Mucosa of descending colon (tissue), 3 donors: ENCODE results near the gene SMARCC1. TPM values are rescaled to one million over a fixed set of nuclear protein-coding genes. Genes with fewer than 3 reads are reported as not detected.

Source experiments
- ATAC-seq: fragments of 200-7000 bp; cut with Tn5 transposase; one replicate; pipeline ENCODE4 v1.9.1; 2020; ENCODE audit warnings: mild to moderate bottlenecking, moderate library complexity
- DNase-seq, 3 donors: peaks; one replicate each; pipeline ENCODE4 v3.0.0-alpha.2; 2020
- H3K36me3 ChIP-seq: fragments of 200-600 bp; one replicate; pipeline ENCODE4 v1.8.0; 2021; ENCODE audit warnings: low read depth, mild to moderate bottlenecking
- H3K4me1 ChIP-seq: fragments of 200-600 bp; one replicate; pipeline ENCODE4 v1.8.0; 2021; ENCODE audit warnings: low read depth, mild to moderate bottlenecking
- H3K4me3 ChIP-seq: fragments of 200-600 bp; one replicate; pipeline ENCODE4 v1.8.0; 2021; ENCODE audit warnings: mild to moderate bottlenecking
- H3K9me3 ChIP-seq: fragments of 200-600 bp; one replicate; pipeline ENCODE4 v1.8.0; 2021; ENCODE audit warnings: mild to moderate bottlenecking
- intact Hi-C, 2 donors: fragments of 100-400 bp; cut with DNase I in 1 of 2; cut with micrococcal nuclease in 1 of 2; formaldehyde crosslinking; loops; one replicate each; pipeline versions ENCODE4 v1.11.0 to v1.11.1; 2022; cut with DNase I, micrococcal nuclease
- total RNA-seq, 3 donors: library from RNA; stranded (reverse); fragmentation: NEBNext Ultra II Directional in 2 of 3; extraction: Animal tissue kit (Norgen Biotek cat#: 25700) in 2 of 3; gene quantifications; one replicate each; pipeline versions ENCODE4 v1.2.1 to v1.2.4, GENCODE V29; 2021 to 2023
- TF ChIP-seq, protein P1 (sequence below): fragments of 200-600 bp; IDR thresholded peaks from one replicate; pipeline ENCODE4 v1.8.0; 2022; ENCODE audit warnings: antibody characterized with exemption, mild to moderate bottlenecking
- donor health status: DM: no; HTN: no; CAD: no; lungs with moderate emphysema.
- donor health status: DM: no; HTN: no; CAD: no.
- donor health status: DM: no; HTN: yes; CAD: no.

The SMARCC1 gene
- total RNA-seq, 3 donors from 2014 or later: 61.5 to 117 (median 71.5) TPM

DNA sequence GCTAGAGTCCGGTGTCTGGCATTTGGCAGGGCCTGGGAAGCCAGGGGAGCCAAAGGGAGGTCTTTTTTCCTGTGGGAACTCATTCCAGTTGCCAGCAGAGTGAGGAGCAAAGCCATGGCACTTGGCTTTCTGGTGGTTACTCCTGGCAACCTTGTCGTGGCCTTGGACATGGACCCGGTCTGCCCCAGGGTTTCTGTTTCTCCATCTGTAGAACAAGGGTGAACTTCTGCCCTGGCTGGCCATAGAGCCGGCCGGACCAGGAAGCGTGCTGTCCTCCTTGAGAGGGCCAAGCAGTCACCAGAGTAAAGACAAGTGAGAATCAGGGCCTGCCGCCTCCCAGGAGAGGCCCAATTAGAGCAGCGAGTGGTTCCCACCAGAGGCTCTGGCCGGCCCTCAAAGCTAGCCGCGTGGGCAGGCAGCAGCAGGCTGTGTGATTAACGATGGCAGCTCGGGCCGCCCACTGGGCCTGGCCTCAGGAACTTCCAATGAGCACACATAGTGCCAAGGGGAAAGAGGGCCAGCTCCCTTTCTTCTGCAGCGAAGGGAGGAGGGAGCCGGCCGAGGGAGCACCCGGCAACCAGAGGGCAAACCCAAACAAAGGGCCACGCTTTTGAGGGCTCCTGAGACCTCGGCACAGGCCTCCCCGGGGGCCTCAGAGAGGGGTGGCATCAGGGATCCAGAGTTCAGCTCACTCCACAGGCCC, 239.1 kb downstream of the SMARCC1 start:
- Histone ChIP-seq H3K4me3 (no peak overlapping the region), H3K36me3 (no peaks in the 10 kb centered on the region), H3K9me3 (no peaks in the 10 kb centered on the region), H3K4me1 (no peaks in the 10 kb centered on the region)
- intact Hi-C loops: no loop called here
- ATAC-seq: peak; percentile 21
- TF ChIP-seq, protein P1, sequence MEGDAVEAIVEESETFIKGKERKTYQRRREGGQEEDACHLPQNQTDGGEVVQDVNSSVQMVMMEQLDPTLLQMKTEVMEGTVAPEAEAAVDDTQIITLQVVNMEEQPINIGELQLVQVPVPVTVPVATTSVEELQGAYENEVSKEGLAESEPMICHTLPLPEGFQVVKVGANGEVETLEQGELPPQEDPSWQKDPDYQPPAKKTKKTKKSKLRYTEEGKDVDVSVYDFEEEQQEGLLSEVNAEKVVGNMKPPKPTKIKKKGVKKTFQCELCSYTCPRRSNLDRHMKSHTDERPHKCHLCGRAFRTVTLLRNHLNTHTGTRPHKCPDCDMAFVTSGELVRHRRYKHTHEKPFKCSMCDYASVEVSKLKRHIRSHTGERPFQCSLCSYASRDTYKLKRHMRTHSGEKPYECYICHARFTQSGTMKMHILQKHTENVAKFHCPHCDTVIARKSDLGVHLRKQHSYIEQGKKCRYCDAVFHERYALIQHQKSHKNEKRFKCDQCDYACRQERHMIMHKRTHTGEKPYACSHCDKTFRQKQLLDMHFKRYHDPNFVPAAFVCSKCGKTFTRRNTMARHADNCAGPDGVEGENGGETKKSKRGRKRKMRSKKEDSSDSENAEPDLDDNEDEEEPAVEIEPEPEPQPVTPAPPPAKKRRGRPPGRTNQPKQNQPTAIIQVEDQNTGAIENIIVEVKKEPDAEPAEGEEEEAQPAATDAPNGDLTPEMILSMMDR: no peak
- DNase-seq: peak in 1 of 3 donors; percentile 51

DNA sequence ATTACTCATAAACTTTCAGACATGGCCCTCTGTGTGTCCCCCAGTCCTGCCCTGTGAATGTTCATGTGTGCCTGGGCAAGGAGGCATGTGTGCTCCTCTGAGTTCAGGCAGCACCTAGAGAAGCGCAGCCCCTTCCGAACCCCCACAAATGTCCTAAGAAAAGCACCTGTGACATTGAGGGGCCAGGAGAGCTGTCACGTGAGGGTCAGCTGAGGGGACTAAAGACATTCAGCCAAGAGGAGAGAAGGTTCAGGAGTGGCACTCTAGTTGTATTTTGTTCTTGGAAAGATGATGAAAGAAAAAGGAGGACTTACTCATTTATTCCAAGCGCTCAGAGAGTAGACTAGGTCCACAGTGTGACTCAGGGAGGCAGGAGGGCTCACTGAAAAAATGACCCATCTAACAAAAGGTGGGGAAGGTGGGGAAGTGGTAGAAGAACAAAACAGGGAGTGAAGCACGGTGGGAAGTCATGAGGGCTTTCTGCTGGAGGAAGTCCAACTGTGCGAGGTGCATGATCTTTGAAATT, 240.0 kb downstream of the SMARCC1 start:
- Histone ChIP-seq H3K4me3 (no peak overlapping the region), H3K36me3 (no peaks in the 10 kb centered on the region), H3K9me3 (no peaks in the 10 kb centered on the region), H3K4me1 (no peaks in the 10 kb centered on the region)
- DNase-seq: no peak
- intact Hi-C loops: no loop called here
- TF ChIP-seq, protein P1: no peak
- no peak for ATAC-seq

DNA sequence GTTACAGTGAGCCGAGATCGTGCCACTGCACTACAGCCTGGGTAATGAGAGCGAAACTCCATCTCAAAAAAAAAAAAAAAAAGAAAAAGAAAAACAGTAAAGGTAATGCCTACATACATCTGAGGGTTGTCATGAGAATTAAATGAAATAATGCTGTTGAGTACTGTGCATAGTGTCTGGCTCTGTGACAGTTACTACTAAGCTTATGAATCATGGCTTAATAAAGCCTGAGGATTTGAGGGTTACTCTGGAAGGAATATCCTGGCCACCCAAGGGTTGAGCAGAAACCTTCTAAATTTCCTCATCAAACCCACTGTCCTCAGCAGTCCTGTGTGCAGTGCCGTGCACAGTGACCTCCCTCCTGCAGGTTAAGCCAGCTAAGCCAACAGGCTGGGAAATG, 241.4 kb downstream of the SMARCC1 start:
- TF ChIP-seq, protein P1: no peak
- intact Hi-C loops: no loop called here
- Histone ChIP-seq H3K9me3 (no peaks in the 10 kb centered on the region), H3K36me3 (no peaks in the 10 kb centered on the region), H3K4me3 (no peak overlapping the region), H3K4me1 (no peaks in the 10 kb centered on the region)
- DNase-seq (no peak), ATAC-seq (no peak)

DNA sequence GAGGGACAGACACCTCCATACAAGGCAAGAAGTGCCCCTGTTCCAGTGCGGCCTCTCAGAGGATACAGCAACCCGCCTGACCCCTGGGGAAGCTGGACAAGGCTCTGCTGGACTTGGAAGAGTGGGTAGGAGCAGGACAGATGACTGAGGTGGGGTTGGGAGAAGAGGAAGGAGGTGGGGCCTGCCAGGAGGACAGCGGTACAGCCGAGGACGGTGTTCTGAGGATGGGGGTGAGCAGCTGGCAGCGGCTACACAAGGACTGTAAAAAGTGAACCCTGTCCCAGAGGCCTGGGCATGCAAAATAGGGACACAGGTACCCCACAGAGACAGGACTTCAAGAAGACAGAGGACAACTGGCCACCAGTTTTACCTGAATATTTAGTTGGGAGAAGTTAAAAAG, 244.7 kb downstream of the SMARCC1 start:
- H3K36me3 ChIP-seq: no peaks in the 10 kb centered on the region
- no peak for ATAC-seq
- intact Hi-C loops: no loop called here

DNA sequence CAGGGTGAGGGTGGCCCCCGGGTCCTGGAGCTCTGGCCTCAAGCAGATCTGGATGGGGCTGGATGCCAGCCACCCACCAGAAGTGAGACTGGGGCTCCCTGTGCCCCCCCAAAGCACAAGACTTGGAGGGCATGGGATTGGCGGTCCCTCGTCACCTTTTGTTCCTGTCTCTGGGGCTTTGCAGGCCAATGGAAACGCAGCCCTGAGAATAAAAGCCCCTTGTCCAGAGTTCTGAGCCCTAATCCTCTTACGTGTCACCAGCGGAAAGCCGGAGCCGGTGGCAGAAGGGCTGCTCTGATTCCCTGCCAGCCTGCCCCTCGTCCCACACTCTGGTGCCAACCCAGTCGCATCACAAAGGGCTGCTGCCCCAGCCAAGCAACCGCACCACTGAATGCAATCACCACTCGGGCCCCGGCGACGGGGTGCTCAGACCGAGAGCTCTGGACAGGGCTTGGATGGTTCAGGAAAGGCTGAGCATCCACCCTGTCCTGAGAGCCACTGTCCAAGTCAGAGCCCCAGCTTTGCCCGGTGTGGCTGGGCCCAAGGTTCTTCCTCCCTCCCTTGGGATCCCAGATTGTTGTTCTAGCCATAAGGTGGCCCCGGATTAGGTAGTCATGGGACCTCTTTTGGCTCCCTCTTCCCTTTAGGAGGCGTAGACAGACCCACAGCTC, 245.3 kb downstream of the SMARCC1 start:
- intact Hi-C loops: no loop called here
- ATAC-seq (no peak), DNase-seq (no peak)
- Histone ChIP-seq H3K4me1 (no peaks in the 10 kb centered on the region), H3K36me3 (no peaks in the 10 kb centered on the region), H3K9me3 (no peaks in the 10 kb centered on the region), H3K4me3 (no peak overlapping the region)
- TF ChIP-seq, protein P1: no peak

More for the DNA sequence above, 244.7 kb downstream of the SMARCC1 start:
- TF ChIP-seq, protein P1: no peak
- DNase-seq: no peak
- Histone ChIP-seq H3K4me3 (no peak overlapping the region), H3K4me1 (no peaks in the 10 kb centered on the region), H3K9me3 (no peaks in the 10 kb centered on the region)

Other genes starting within 250 kb of the SMARCC1 start
- 1 to 10 TPM in 1 of 3 donors, under 1 TPM in 2; 0.58 to 1.7 (median 0.60) TPM for gene CSPG5, start 203.0 kb downstream of the SMARCC1 start, total RNA-seq
- gene DHX30, start 21.2 kb upstream of the SMARCC1 start, total RNA-seq: 10 to 100 TPM; 44.5 to 65.3 (median 45.7) TPM
- gene MAP4, start 234.5 kb upstream of the SMARCC1 start, total RNA-seq: 100 to 1,000 TPM; 104 to 316 (median 109) TPM